SH-SY5Y (cell line): Measurements from ENCODE around the gene COPS8.

ENCODE experiments used
- GATA2 ChIP-seq: IDR thresholded peaks from 2 replicates; pipeline ENCODE4 v1.6.1; 2011; ENCODE audit warnings: mild to moderate bottlenecking, low read depth, low read length
- GATA3 ChIP-seq: IDR thresholded peaks from 2 replicates; pipeline ENCODE4 v1.6.1; 2011; ENCODE audit warnings: low read depth, mild to moderate bottlenecking, low read length, moderate library complexity

COPS8 gene

GRCh38 chr2:237085248-237086221 lies at the start of gene COPS8:
TSS of gene COPS8 (plus strand) at chr2:237085889. CDS start at chr2:237085965, 76 bp downstream.
- TF ChIP-seq GATA3, result no peak
- no peak for TF ChIP-seq GATA2

GRCh38 chr2:237039301-237040031 lies 46.2 kb upstream of the COPS8 start:
- no peak for TF ChIP-seq GATA3
- TF ChIP-seq GATA2, result no peak

- TF ChIP-seq GATA2, result no peak
- no peak for TF ChIP-seq GATA3
Observed at GRCh38 chr2:237041231-237041630, 44.5 kb upstream of the COPS8 start.

- no peak for TF ChIP-seq GATA2
- TF ChIP-seq GATA3, result no peak
Observed at GRCh38 chr2:237042101-237042500, 43.6 kb upstream of the COPS8 start.

GRCh38 chr2:237043866-237044265 lies 41.8 kb upstream of the COPS8 start:
- no peak for TF ChIP-seq GATA3
- TF ChIP-seq GATA2, result no peak

- no peak for TF ChIP-seq GATA2
- TF ChIP-seq GATA3, result no peak
Observed at GRCh38 chr2:237044281-237044680, 41.4 kb upstream of the COPS8 start.

- TF ChIP-seq GATA2 (no peak), GATA3 (no peak)
Observed at GRCh38 chr2:237045449-237045848, 40.2 kb upstream of the COPS8 start.

- TF ChIP-seq GATA3 (no peak), GATA2 (no peak)
Observed at GRCh38 chr2:237048595-237048994, 37.1 kb upstream of the COPS8 start.

- TF ChIP-seq GATA3, result no peak
- no peak for TF ChIP-seq GATA2
Observed at GRCh38 chr2:237051861-237052260, 33.8 kb upstream of the COPS8 start.

GRCh38 chr2:237053066-237053465 lies 32.6 kb upstream of the COPS8 start:
- no peak for TF ChIP-seq GATA3
- no peak for TF ChIP-seq GATA2

- TF ChIP-seq GATA2, result no peak
Observed at GRCh38 chr2:237055386-237056100, 30.1 kb upstream of the COPS8 start.

GRCh38 chr2:237056287-237056875 lies 29.3 kb upstream of the COPS8 start:
- no peak for TF ChIP-seq GATA2
- TF ChIP-seq GATA3, result no peak

GRCh38 chr2:237057107-237057506 lies 28.6 kb upstream of the COPS8 start:
- TF ChIP-seq GATA2, result no peak
- no peak for TF ChIP-seq GATA3

- TF ChIP-seq GATA2 (no peak), GATA3 (no peak)
Observed at GRCh38 chr2:237057893-237058300, 27.8 kb upstream of the COPS8 start.
